KOPT-K1 (cell line): ENCODE measurements around the gene RAB12.

Experiments
- H3K27ac ChIP-seq: fragments of 200-600 bp; sonication (generic); 2 replicates; pipeline ENCODE4 v1.5.1; 2016; ENCODE audit warnings: antibody characterized with exemption, mild to moderate bottlenecking, low read depth, low read length; ENCODE audit not compliant: poor library complexity, severe bottlenecking
- H3K36me3 ChIP-seq: fragments of 200-600 bp; sonication (generic); 2 replicates; pipeline ENCODE4 v1.5.1; 2017; ENCODE audit warnings: antibody characterized with exemption, mild to moderate bottlenecking, low read length, moderate library complexity; ENCODE audit not compliant: insufficient read depth
- H3K9me3 ChIP-seq: fragments of 200-600 bp; sonication (generic); 2 replicates; pipeline ENCODE4 v1.5.1; 2017; ENCODE audit warnings: antibody characterized with exemption, low read length, mild to moderate bottlenecking; ENCODE audit not compliant: insufficient read depth, poor library complexity, severe bottlenecking

RAB12 gene

GRCh38 chr18:8654503-8655451 lies 45.5 kb downstream of the RAB12 start:
- no peaks in the 10 kb centered on the region for H3K36me3 ChIP-seq
- H3K9me3 ChIP-seq, result no peaks in the 10 kb centered on the region
- no peak overlapping the region for H3K27ac ChIP-seq

GRCh38 chr18:8656232-8656631 lies 47.0 kb downstream of the RAB12 start:
- Histone ChIP-seq H3K9me3 (no peaks in the 10 kb centered on the region), H3K36me3 (no peaks in the 10 kb centered on the region), H3K27ac (no peak overlapping the region)

- no peaks in the 10 kb centered on the region for H3K9me3 ChIP-seq
- H3K27ac ChIP-seq, result no peak overlapping the region
Observed at GRCh38 chr18:8657050-8657820, 48.0 kb downstream of the RAB12 start.

GRCh38 chr18:8657873-8658470 lies 48.7 kb downstream of the RAB12 start:
- no peaks in the 10 kb centered on the region for H3K36me3 ChIP-seq
- H3K9me3 ChIP-seq, result no peaks in the 10 kb centered on the region
- H3K27ac ChIP-seq, result no peak overlapping the region

More at GRCh38 chr18:8657050-8657820, 48.0 kb downstream of the RAB12 start:
- no peaks in the 10 kb centered on the region for H3K36me3 ChIP-seq

- H3K9me3 ChIP-seq, result no peaks in the 10 kb centered on the region
- H3K36me3 ChIP-seq, result no peaks in the 10 kb centered on the region
- H3K27ac ChIP-seq, result no peak overlapping the region
Observed at GRCh38 chr18:8658858-8659485, 49.7 kb downstream of the RAB12 start.

- no peaks in the 10 kb centered on the region for H3K36me3 ChIP-seq
- H3K27ac ChIP-seq, result no peak overlapping the region
- H3K9me3 ChIP-seq, result no peaks in the 10 kb centered on the region
Observed at GRCh38 chr18:8659609-8660242, 50.5 kb downstream of the RAB12 start.

GRCh38 chr18:8660316-8660715 lies 51.1 kb downstream of the RAB12 start:
- H3K27ac ChIP-seq, result no peak overlapping the region
- no peaks in the 10 kb centered on the region for H3K36me3 ChIP-seq
- H3K9me3 ChIP-seq, result no peaks in the 10 kb centered on the region

- H3K36me3 ChIP-seq, result no peaks in the 10 kb centered on the region
- no peak overlapping the region for H3K27ac ChIP-seq
Observed at GRCh38 chr18:8661754-8662559, 52.7 kb downstream of the RAB12 start.

GRCh38 chr18:8662560-8663255 lies 53.5 kb downstream of the RAB12 start:
- no peaks in the 10 kb centered on the region for H3K36me3 ChIP-seq
- H3K9me3 ChIP-seq, result no peaks in the 10 kb centered on the region
- H3K27ac ChIP-seq, result no peak overlapping the region

More at GRCh38 chr18:8661754-8662559, 52.7 kb downstream of the RAB12 start:
- H3K9me3 ChIP-seq, result no peaks in the 10 kb centered on the region

- Histone ChIP-seq H3K9me3 (no peaks in the 10 kb centered on the region), H3K27ac (no peak overlapping the region)
Observed at GRCh38 chr18:8667846-8668245, 58.6 kb downstream of the RAB12 start.

GRCh38 chr18:8668381-8668780 lies 59.1 kb downstream of the RAB12 start:
- Histone ChIP-seq H3K9me3 (no peaks in the 10 kb centered on the region), H3K36me3 (no peaks in the 10 kb centered on the region), H3K27ac (no peak overlapping the region)

More at GRCh38 chr18:8667846-8668245, 58.6 kb downstream of the RAB12 start:
- no peaks in the 10 kb centered on the region for H3K36me3 ChIP-seq

GRCh38 chr18:8669571-8669970 lies 60.3 kb downstream of the RAB12 start:
- Histone ChIP-seq H3K36me3 (no peaks in the 10 kb centered on the region), H3K9me3 (no peaks in the 10 kb centered on the region), H3K27ac (no peak overlapping the region)
